GM18511 (cell line): ENCODE data around the gene ATRIP.
A peak's percentile ranks its signal among the peaks of the same experiment; 100 is the strongest.
"Not testable (repeated sequence)": the region's sequence is repeated elsewhere in the genome, so short reads cannot be mapped to it uniquely, and the experiment has no call there.

ENCODE experiments used
- ATAC-seq: cut with Tn5 transposase; IDR thresholded peaks from one replicate; pipeline ENCODE4 v1.9.1; 2021; ENCODE audit warnings: mild to moderate bottlenecking, moderate library complexity; ENCODE audit not compliant: unreplicated experiment

ATRIP gene

GRCh38 chr3:48446425-48447193 lies at the start of gene ATRIP:
ATRIP (plus strand) TSS chr3:48446737; CDS start chr3:48446846, 109 bp downstream.
- ATAC-seq = peak; percentile 85

GRCh38 chr3:48397767-48398681 lies 48.5 kb upstream of the ATRIP start:
- no peak for ATAC-seq

- no peak for ATAC-seq
Measured at GRCh38 chr3:48398701-48399386, 47.7 kb upstream of the ATRIP start.

GRCh38 chr3:48399387-48400172 lies 47.0 kb upstream of the ATRIP start:
- ATAC-seq = no peak

GRCh38 chr3:48400824-48401433 lies 45.6 kb upstream of the ATRIP start:
- no peak for ATAC-seq

- ATAC-seq = not testable (repeated sequence)
Measured at GRCh38 chr3:48401434-48401901, 45.1 kb upstream of the ATRIP start.

- ATAC-seq = no peak
Measured at GRCh38 chr3:48402281-48402732, 44.2 kb upstream of the ATRIP start.

- no peak for ATAC-seq
Measured at GRCh38 chr3:48402907-48403306, 43.6 kb upstream of the ATRIP start.

- ATAC-seq = no peak
Measured at GRCh38 chr3:48403533-48404439, 42.8 kb upstream of the ATRIP start.

- no peak for ATAC-seq
Measured at GRCh38 chr3:48404440-48405342, 41.8 kb upstream of the ATRIP start.

GRCh38 chr3:48405343-48405881 lies 41.1 kb upstream of the ATRIP start:
- ATAC-seq = no peak

- ATAC-seq = no peak
Measured at GRCh38 chr3:48405971-48406370, 40.6 kb upstream of the ATRIP start.

GRCh38 chr3:48406443-48407431 lies 39.8 kb upstream of the ATRIP start:
- no peak for ATAC-seq

- no peak for ATAC-seq
Measured at GRCh38 chr3:48407542-48408099, 38.9 kb upstream of the ATRIP start.

- no peak for ATAC-seq
Measured at GRCh38 chr3:48408823-48409281, 37.7 kb upstream of the ATRIP start.
